Measurements from ENCODE around the gene SRBD1.

Gene SRBD1

GRCh38 chr2:45469314-45470099, 141.6 kb downstream of the SRBD1 start:
- H3K4me3 ChIP-seq (ENCODE audit: low read length) = peak overlapping the region; percentile 26
- H3K4me2 ChIP-seq (ENCODE audit: low read depth, low read length) = peak overlapping the region; percentile 82
- H4K20me1 ChIP-seq (ENCODE audit: insufficient read depth, low read length) = no peaks in the 10 kb centered on the region
- no peaks in the 10 kb centered on the region for H3K79me2 ChIP-seq (ENCODE audit: low read length)
- H2AFZ ChIP-seq (ENCODE audit: low read length) = no peak overlapping the region
- H3K9ac ChIP-seq (ENCODE audit: low read length) = peak overlapping the region; percentile 48
- peaks cover 12% of the 10 kb centered on the region for H3F3A ChIP-seq (ENCODE audit: insufficient read depth, low read length)
- H3K27me3 ChIP-seq (replicated peaks; ENCODE audit: insufficient read depth, low read length) = no peaks in the 10 kb centered on the region
- no peaks in the 10 kb centered on the region for H3K9me2 ChIP-seq (replicated peaks; ENCODE audit: insufficient read depth, low read length)
- peaks cover 39% of the 10 kb centered on the region for H3K4me1 ChIP-seq (ENCODE audit: low read length)
- TF ChIP-seq EZH2phosphoT487 (IDR thresholded peaks at IDR 0.05; ENCODE audit: low read length) = no peak
- TF ChIP-seq, protein P1, sequence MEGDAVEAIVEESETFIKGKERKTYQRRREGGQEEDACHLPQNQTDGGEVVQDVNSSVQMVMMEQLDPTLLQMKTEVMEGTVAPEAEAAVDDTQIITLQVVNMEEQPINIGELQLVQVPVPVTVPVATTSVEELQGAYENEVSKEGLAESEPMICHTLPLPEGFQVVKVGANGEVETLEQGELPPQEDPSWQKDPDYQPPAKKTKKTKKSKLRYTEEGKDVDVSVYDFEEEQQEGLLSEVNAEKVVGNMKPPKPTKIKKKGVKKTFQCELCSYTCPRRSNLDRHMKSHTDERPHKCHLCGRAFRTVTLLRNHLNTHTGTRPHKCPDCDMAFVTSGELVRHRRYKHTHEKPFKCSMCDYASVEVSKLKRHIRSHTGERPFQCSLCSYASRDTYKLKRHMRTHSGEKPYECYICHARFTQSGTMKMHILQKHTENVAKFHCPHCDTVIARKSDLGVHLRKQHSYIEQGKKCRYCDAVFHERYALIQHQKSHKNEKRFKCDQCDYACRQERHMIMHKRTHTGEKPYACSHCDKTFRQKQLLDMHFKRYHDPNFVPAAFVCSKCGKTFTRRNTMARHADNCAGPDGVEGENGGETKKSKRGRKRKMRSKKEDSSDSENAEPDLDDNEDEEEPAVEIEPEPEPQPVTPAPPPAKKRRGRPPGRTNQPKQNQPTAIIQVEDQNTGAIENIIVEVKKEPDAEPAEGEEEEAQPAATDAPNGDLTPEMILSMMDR (IDR thresholded peaks at IDR 0.05; ENCODE audit: low read length) = no peak
- no peak for TF ChIP-seq EZH2 (optimal IDR thresholded peaks at IDR 0.05; ENCODE audit: low read depth, low read length)
- peak; percentile 68 for DNase-seq
- no peaks in the 10 kb centered on the region for H3K36me3 ChIP-seq (replicated peaks; ENCODE audit: insufficient read depth, low read length)
- H3K9me3 ChIP-seq (replicated peaks; ENCODE audit: insufficient read depth, low read length) = no peaks in the 10 kb centered on the region
- H3K27ac ChIP-seq (ENCODE audit: low read length) = peak overlapping the region; percentile 78

GRCh38 chr2:45468279-45468678, 142.8 kb downstream of the SRBD1 start:
- Histone ChIP-seq H3K4me3 (ENCODE audit: low read length) (no peak overlapping the region), H3F3A (ENCODE audit: insufficient read depth, low read length) (peaks cover 12% of the 10 kb centered on the region), H3K9me3 (replicated peaks; ENCODE audit: insufficient read depth, low read length) (no peaks in the 10 kb centered on the region), H3K9ac (ENCODE audit: low read length) (no peak overlapping the region), H3K27ac (ENCODE audit: low read length) (no peak overlapping the region), H3K4me1 (ENCODE audit: low read length) (peaks cover 39% of the 10 kb centered on the region), H2AFZ (ENCODE audit: low read length) (no peak overlapping the region), H3K36me3 (replicated peaks; ENCODE audit: insufficient read depth, low read length) (no peaks in the 10 kb centered on the region), H3K27me3 (replicated peaks; ENCODE audit: insufficient read depth, low read length) (no peaks in the 10 kb centered on the region), H3K79me2 (ENCODE audit: low read length) (no peaks in the 10 kb centered on the region), H3K9me2 (replicated peaks; ENCODE audit: insufficient read depth, low read length) (no peaks in the 10 kb centered on the region), H3K4me2 (ENCODE audit: low read depth, low read length) (no peak overlapping the region), H4K20me1 (ENCODE audit: insufficient read depth, low read length) (no peaks in the 10 kb centered on the region)
- no peak for TF ChIP-seq EZH2phosphoT487 (IDR thresholded peaks at IDR 0.05; ENCODE audit: low read length)
- TF ChIP-seq, protein P1 (IDR thresholded peaks at IDR 0.05; ENCODE audit: low read length) = no peak
- no peak for TF ChIP-seq EZH2 (optimal IDR thresholded peaks at IDR 0.05; ENCODE audit: low read depth, low read length)
- DNase-seq = no peak

- peaks cover 12% of the 10 kb centered on the region for H3F3A ChIP-seq (ENCODE audit: insufficient read depth, low read length)
- H3K27me3 ChIP-seq (replicated peaks; ENCODE audit: insufficient read depth, low read length) = no peaks in the 10 kb centered on the region
- H3K9me3 ChIP-seq (replicated peaks; ENCODE audit: insufficient read depth, low read length) = no peaks in the 10 kb centered on the region
- no peaks in the 10 kb centered on the region for H3K36me3 ChIP-seq (replicated peaks; ENCODE audit: insufficient read depth, low read length)
- TF ChIP-seq, protein P1 (IDR thresholded peaks at IDR 0.05; ENCODE audit: low read length) = no peak
- TF ChIP-seq EZH2phosphoT487 (IDR thresholded peaks at IDR 0.05; ENCODE audit: low read length) = no peak
- no peak for TF ChIP-seq EZH2 (optimal IDR thresholded peaks at IDR 0.05; ENCODE audit: low read depth, low read length)
- no peaks in the 10 kb centered on the region for H4K20me1 ChIP-seq (ENCODE audit: insufficient read depth, low read length)
- H3K4me3 ChIP-seq (ENCODE audit: low read length) = no peak overlapping the region
- H2AFZ ChIP-seq (ENCODE audit: low read length) = no peak overlapping the region
- H3K4me2 ChIP-seq (ENCODE audit: low read depth, low read length) = no peak overlapping the region
- H3K27ac ChIP-seq (ENCODE audit: low read length) = no peak overlapping the region
- no peaks in the 10 kb centered on the region for H3K9me2 ChIP-seq (replicated peaks; ENCODE audit: insufficient read depth, low read length)
- H3K4me1 ChIP-seq (ENCODE audit: low read length) = peaks cover 39% of the 10 kb centered on the region
- H3K79me2 ChIP-seq (ENCODE audit: low read length) = no peaks in the 10 kb centered on the region
- DNase-seq = no peak
- no peak overlapping the region for H3K9ac ChIP-seq (ENCODE audit: low read length)
Measured at GRCh38 chr2:45466053-45466452, 145.0 kb downstream of the SRBD1 start.

All from MM.1S (cell line).